ENCODE results near the gene EPHB3.

DNA sequence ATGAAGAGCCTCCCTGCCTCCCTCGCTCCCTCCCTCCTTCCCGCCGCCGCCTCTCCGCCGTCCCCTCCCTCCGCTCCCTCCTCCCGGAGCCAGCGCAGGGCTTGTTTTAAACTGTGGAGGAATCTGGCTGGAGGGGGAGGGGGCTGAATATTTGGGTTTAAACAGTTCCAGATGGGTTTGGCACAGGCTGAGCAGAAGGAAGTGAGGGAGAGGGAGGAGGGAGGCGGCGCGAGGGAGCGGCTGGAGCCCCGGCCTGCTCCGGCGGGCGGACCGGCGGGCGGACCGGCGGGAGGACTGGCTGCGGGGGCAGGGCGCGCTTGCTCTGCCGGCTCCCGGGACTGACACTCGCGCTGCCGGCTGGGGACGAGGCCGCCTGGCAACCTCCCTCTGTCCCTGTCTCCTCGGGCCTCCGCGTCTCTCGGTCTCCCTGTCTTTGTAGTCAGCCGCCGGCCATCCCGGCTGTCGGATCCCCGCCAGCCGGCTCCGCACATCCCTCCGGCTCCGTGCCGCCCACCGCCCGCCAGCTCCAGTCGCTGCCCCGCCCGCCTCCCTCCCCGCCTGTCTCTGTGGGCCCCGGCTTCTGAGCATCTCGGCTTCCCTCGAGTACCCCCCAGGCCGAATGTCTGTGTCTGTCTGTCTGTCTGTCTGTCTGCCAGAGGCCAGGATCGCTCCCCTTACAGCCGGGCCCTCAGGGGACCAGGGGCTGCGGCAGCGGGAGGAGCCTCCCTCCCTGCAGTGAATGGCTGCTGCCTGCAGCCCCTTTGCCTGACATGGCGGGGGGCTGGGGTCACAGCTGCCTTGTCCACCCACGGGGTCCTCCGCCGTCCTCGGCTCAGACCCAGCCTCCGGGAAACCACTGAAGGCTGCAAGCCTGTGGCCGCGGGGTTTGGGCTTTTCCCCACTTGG, 7.6 kb downstream of the EPHB3 start:
- TF ChIP-seq RCOR1 (IDR thresholded peaks at IDR 0.05; ENCODE audit: low read length) (peak; percentile 99), CTCF (IDR thresholded peaks at IDR 0.05) (no peak), TAF1 (IDR thresholded peaks at IDR 0.05; ENCODE audit: borderline replicate concordance, low read depth, low read length) (peak; percentile 73; the same call in 1 of the 2 replicates), GABPA (IDR thresholded peaks at IDR 0.05; ENCODE audit: low read depth) (peak; percentile 38; the same call in 1 of the 2 replicates), ELF1 (IDR thresholded peaks at IDR 0.05) (no peak), REST (IDR thresholded peaks at IDR 0.05; ENCODE audit: low read depth, low read length) (peak; percentile 68), FOSL2 (IDR thresholded peaks at IDR 0.05; ENCODE audit: borderline replicate concordance, low read depth) (no peak), POLR2AphosphoS5 (IDR thresholded peaks at IDR 0.05; ENCODE audit: low read depth, low read length) (peak; percentile 92), YY1 (IDR thresholded peaks at IDR 0.05; ENCODE audit: low read depth) (no peak; the same call in 1 of the 2 replicates), RAD21 (IDR thresholded peaks at IDR 0.05; ENCODE audit: low read length) (peak; percentile 12), NRF1 (IDR thresholded peaks at IDR 0.05; ENCODE audit: low read depth, low read length) (peak; percentile 23; the same call in 1 of the 2 replicates), FOXJ3 (CRISPR knock-in tag; IDR thresholded peaks at IDR 0.05) (no peak), NFIC (IDR thresholded peaks at IDR 0.05; ENCODE audit: borderline replicate concordance) (peak; percentile 92)

All from SK-N-SH (cell line).